ENCODE data around the gene PLCD3. TPM values are rescaled to one million over a fixed set of nuclear protein-coding genes. Genes with fewer than 3 reads are reported as not detected.

Gene PLCD3
- total and polyA plus RNA-seq, 9 of the 15 experiments (the other 6 are each of a cell fraction or from before 2014, with no cell fraction given): 0.20 to 22.6 (median 7.5) TPM

GRCh38 chr17:45098869-45099616 lies 33.3 kb downstream of the PLCD3 start (continued):
- TF ChIP-seq CREB3L1 (IDR thresholded peaks at IDR 0.05; ENCODE audit: borderline replicate concordance, low read depth): no peak
- no peak for TF ChIP-seq NR1H2 (CRISPR knock-in tag; IDR thresholded peaks at IDR 0.05)
- TF ChIP-seq RB1 (IDR thresholded peaks at IDR 0.05; ENCODE audit: low read depth): peak; percentile 74; the same call in 1 of the 2 replicates
- TF ChIP-seq SP1 (CRISPR knock-in tag; IDR thresholded peaks at IDR 0.05): no peak
- no peak for TF ChIP-seq ZBTB49 (CRISPR knock-in tag; IDR thresholded peaks at IDR 0.05; ENCODE audit: borderline replicate concordance)
- TF ChIP-seq ZNF263 (CRISPR knock-in tag; IDR thresholded peaks at IDR 0.05; ENCODE audit: borderline replicate concordance): peak; percentile 98
- TF ChIP-seq POLR2AphosphoS5 (IDR thresholded peaks at IDR 0.05; ENCODE audit: control insufficient read depth, insufficient read depth, low read depth, low read length): peak; percentile 45; the same call in 1 of the 2 replicates
- TF ChIP-seq ZNF274 (IDR thresholded peaks at IDR 0.05; ENCODE audit: borderline replicate concordance, low read depth, low read length): no peak
- TF ChIP-seq DLX4 (CRISPR knock-in tag; IDR thresholded peaks at IDR 0.05): no peak
- no peak for TF ChIP-seq SOX6 (IDR thresholded peaks at IDR 0.05)
- no peak for TF ChIP-seq CBFA2T3 (IDR thresholded peaks at IDR 0.05)
- peak; percentile 44; the same call in 1 of the 2 replicates for TF ChIP-seq STAG1 (CRISPR knock-in tag; IDR thresholded peaks at IDR 0.05; ENCODE audit: borderline replicate concordance)
- TF ChIP-seq ZNF740 (CRISPR knock-in tag; IDR thresholded peaks at IDR 0.05): no peak
- TF ChIP-seq ZNF740 (tag; IDR thresholded peaks at IDR 0.05): no peak
- no peak for TF ChIP-seq KLF6 (CRISPR knock-in tag; IDR thresholded peaks at IDR 0.05; ENCODE audit: borderline replicate concordance)
- no peak for TF ChIP-seq ZNF134 (CRISPR knock-in tag; conservative IDR thresholded peaks at IDR 0.05)
- no peak for TF ChIP-seq BCL6 (CRISPR knock-in tag; IDR thresholded peaks at IDR 0.05)
- TF ChIP-seq ZNF609 (CRISPR knock-in tag; IDR thresholded peaks at IDR 0.05; ENCODE audit: borderline replicate concordance): no peak

Data from K562 (cell line).